Prostate gland (tissue), 2 donors: ENCODE results near the gene LRP2BP.

ENCODE experiments used
- POLR2A ChIP-seq: fragments of 450-650 bp; IDR thresholded peaks from one replicate; pipeline ENCODE4 v1.6.1; 2016; ENCODE audit warnings: antibody characterized with exemption, mild to moderate bottlenecking
- TF ChIP-seq, protein P1 (sequence below), 4 experiments: fragments of 200-600 bp in 2 of 4; fragments of 450-650 bp in 2 of 4; sonication (generic) in 2 of 4; IDR thresholded peaks; 1 replicate in 3 of 4; 2 replicates in 1 of 4; pipeline ENCODE4 v1.5.1; 2016 to 2019; ENCODE audit warnings: antibody characterized with exemption in 4 of 4, mild to moderate bottlenecking in 2 of 4, moderate library complexity in 2 of 4

DNA sequence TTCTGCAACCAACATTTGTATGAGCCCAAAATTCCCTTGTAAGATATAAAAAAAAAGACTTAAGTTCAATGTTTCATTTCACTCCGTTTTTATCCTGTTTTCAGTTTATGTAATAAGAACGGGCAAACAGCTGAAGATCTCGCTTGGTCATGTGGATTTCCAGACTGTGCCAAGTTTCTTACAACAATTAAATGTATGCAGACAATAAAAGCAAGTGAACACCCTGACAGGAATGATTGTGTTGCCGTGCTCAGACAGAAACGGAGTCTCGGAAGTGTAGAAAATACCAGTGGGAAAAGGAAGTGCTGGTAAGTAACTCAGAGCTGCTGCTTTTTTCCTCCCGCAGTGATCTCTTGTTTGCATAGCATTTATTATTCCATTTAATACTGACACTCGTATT is 3.7 kb upstream of the LRP2BP start:
- TF ChIP-seq, protein P1, sequence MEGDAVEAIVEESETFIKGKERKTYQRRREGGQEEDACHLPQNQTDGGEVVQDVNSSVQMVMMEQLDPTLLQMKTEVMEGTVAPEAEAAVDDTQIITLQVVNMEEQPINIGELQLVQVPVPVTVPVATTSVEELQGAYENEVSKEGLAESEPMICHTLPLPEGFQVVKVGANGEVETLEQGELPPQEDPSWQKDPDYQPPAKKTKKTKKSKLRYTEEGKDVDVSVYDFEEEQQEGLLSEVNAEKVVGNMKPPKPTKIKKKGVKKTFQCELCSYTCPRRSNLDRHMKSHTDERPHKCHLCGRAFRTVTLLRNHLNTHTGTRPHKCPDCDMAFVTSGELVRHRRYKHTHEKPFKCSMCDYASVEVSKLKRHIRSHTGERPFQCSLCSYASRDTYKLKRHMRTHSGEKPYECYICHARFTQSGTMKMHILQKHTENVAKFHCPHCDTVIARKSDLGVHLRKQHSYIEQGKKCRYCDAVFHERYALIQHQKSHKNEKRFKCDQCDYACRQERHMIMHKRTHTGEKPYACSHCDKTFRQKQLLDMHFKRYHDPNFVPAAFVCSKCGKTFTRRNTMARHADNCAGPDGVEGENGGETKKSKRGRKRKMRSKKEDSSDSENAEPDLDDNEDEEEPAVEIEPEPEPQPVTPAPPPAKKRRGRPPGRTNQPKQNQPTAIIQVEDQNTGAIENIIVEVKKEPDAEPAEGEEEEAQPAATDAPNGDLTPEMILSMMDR (IDR thresholded peaks at IDR 0.05), result no peak
- TF ChIP-seq POLR2A, result peak; percentile 9
